GM13976 (cell line): Measurements from ENCODE around the gene UGP2.

ENCODE experiments used
- DNase-seq: peaks from one replicate; pipeline ENCODE4 v3.0.0; 2012; ENCODE audit warnings: low spot score
- CTCF ChIP-seq: IDR thresholded peaks from 2 replicates; pipeline ENCODE4 v1.5.1; 2012; ENCODE audit warnings: borderline replicate concordance, mild to moderate bottlenecking; ENCODE audit not compliant: insufficient read depth; ENCODE audit errors: extremely low read depth, missing control alignments, control extremely low read depth
- in situ Hi-C: fragments of 300-500 bp; cut with MboI; formaldehyde crosslinking; loops from one replicate; pipeline ENCODE4 v1.12.0; 2022; ENCODE audit warnings: low sequenced_read_pairs, mixed read lengths, inconsistent platforms; ENCODE audit not compliant: unreplicated experiment

UGP2 gene

GRCh38 chr2:63879876-63880433 is 38.3 kb downstream of the UGP2 start:
- no peak for DNase-seq
- no peak for TF ChIP-seq CTCF
- in situ Hi-C loops = loop anchor here (10.0 kb wide), 1 partner anchor 195 kb away; no protein-coding TSS in a partner anchor

GRCh38 chr2:63880625-63881024 is 38.9 kb downstream of the UGP2 start:
- in situ Hi-C loops = no loop called here
- no peak for TF ChIP-seq CTCF
- DNase-seq = no peak

- in situ Hi-C loops = no loop called here
Measured at GRCh38 chr2:63881205-63881604, 39.5 kb downstream of the UGP2 start.

GRCh38 chr2:63882395-63883105 is 40.9 kb downstream of the UGP2 start:
- no peak for DNase-seq
- in situ Hi-C loops = no loop called here
- TF ChIP-seq CTCF = no peak

More at GRCh38 chr2:63881205-63881604, 39.5 kb downstream of the UGP2 start:
- no peak for TF ChIP-seq CTCF
- DNase-seq = no peak

- TF ChIP-seq CTCF = no peak
- no peak for DNase-seq
- in situ Hi-C loops = no loop called here
Measured at GRCh38 chr2:63886445-63886844, 44.7 kb downstream of the UGP2 start.

GRCh38 chr2:63888053-63888452 is 46.4 kb downstream of the UGP2 start:
- in situ Hi-C loops = no loop called here
- no peak for TF ChIP-seq CTCF
- DNase-seq = no peak
